NB4 (cell line): ENCODE measurements around the gene LRRN4.

Experiments
- CTCF ChIP-seq: IDR thresholded peaks from one replicate; pipeline ENCODE4 v1.5.1; 2012; ENCODE audit warnings: low read depth, low read length
- MYC ChIP-seq: IDR thresholded peaks from 2 replicates; pipeline ENCODE4 v1.6.1; 2011; ENCODE audit warnings: low read depth, low read length
- POLR2A ChIP-seq: IDR thresholded peaks from 2 replicates; pipeline ENCODE4 v1.6.1; 2011; ENCODE audit warnings: mild to moderate bottlenecking; ENCODE audit not compliant: insufficient read length; ENCODE audit errors: extremely low read depth

GRCh38 chr20:6041808-6042265, 12.0 kb downstream of the LRRN4 start:
- TF ChIP-seq CTCF (no peak), POLR2A (no peak), MYC (no peak)
